ENCODE data around the gene KCNT2.
"Not testable (repeated sequence)": the region's sequence is repeated elsewhere in the genome, so short reads cannot be mapped to it uniquely, and the experiment has no call there.

The KCNT2 gene

DNA sequence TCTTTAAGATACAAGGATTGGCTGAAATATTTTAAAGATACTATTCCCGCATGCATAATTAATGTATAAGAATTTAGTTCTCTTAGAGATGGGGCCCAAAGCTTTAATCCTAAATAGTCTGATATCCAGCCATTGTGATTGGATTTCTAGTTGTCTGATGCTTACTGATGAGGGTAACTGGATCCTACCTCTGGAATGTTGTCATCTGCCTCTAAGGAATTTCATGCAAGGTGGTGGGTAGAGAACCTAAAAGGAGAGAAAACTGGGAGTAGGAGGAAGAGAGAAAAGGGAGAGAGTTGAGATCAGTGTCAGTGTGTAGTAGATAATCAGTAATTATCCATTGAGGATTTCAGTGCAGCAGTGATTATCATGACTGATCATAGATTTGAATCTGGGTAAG lies 295.5 kb downstream of the KCNT2 start:
- no peak for DNase-seq (ENCODE audit: low spot score)

DNA sequence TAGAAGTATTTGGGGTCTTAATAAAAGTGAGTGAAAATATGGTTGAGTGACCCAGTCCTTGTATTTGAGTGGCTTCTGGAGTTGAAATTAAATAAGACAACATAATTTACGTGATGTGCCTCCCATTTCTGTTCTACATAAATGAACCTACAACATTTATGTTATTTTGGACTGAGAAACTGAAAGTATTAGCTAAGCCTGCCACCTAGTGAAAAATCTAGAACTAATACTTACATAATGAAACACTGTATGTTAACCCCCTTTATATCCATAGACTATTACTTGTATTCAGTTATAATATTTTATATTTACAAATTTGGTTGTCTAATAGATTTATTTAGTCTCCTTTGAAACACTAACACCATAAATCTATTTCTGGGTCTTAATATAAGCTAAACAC lies 298.9 kb downstream of the KCNT2 start:
- peak; percentile 49 for DNase-seq (ENCODE audit: low spot score)

GRCh38 chr1:196308176-196308575 lies 300.1 kb downstream of the KCNT2 start:
- no peak for DNase-seq (ENCODE audit: low spot score)

DNA sequence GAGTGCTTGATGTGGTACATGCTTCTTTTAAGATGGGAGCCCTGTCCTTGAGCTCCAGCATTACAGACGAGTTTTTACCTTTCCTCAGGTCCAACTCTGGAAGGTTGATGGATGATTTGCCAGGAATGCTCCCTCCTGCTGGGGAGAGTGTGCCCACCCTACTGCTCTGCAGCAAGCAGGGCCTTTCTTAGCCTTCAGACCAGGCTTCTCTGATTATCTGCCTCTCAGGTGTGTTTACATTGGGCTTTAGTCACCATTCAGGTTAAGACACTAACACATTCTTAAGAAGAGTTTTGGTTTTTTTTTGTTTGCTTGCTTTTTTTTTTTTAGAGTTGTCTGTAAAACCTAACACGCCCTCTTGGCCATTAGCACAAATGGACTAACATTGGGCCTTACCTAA lies 301.8 kb downstream of the KCNT2 start:
- no peak for DNase-seq (ENCODE audit: low spot score)

GRCh38 chr1:196305216-196305615 lies 303.0 kb downstream of the KCNT2 start:
- no peak for DNase-seq (ENCODE audit: low spot score)

DNA sequence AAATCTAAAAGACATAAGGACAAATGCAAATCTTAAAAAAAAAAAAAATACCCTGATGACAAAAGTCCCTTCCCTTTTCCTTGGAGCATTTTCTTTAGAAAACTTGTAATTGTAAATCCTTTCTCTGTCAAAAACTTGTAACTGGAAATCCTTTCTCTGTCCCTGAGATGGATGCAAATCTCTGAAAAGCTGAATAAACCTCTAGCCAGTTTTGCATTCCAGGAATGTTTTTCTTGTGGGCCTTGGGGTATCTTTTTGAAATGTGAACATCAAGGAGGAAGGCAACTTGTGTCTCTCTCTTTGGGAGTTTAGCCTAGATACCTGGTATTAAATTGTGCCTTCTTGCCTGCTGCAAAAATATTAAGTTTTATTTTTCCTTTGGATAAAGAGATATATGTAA lies 305.3 kb downstream of the KCNT2 start:
- no peak for DNase-seq (ENCODE audit: low spot score)

- DNase-seq (ENCODE audit: low spot score), result no peak
Measured at GRCh38 chr1:196302420-196302819, 305.8 kb downstream of the KCNT2 start.

DNA sequence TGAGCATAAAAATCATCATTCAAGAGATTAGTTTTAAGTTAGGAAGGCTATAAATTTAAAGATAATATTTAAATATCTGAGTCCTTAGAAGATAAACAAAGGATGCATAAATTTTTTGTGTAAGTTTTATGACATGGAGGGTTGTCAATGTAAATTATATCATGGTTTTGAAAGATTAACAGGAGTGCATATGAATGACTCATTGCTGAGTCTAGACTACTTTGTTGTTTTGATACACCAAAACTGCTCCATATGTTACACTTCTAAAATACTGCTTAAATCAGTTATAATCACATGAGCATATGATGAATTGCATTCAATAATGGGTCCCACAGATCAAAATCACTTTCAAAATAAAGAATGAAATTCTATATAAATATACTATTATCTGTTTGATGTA lies 312.5 kb downstream of the KCNT2 start:
- no peak for DNase-seq (ENCODE audit: low spot score)

DNA sequence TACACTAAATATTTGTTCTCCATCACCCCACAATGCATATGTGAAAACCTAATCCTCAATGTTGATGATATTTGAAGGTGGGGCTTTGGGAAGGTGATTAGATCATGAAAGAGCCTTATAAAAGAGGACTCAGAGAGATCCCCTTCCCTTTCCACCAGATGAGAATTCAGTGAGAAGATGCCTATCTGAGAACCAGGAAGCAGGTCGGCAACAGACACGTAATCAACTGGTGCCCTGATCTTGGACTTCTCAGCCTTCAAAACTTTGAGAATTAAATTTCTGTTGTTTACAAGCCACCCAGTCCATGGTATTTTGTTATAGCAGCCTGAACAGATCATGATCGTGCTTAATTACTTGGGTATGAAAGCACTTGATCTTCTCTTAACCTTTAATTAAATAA lies 329.4 kb downstream of the KCNT2 start:
- DNase-seq (ENCODE audit: low spot score), result no peak

DNA sequence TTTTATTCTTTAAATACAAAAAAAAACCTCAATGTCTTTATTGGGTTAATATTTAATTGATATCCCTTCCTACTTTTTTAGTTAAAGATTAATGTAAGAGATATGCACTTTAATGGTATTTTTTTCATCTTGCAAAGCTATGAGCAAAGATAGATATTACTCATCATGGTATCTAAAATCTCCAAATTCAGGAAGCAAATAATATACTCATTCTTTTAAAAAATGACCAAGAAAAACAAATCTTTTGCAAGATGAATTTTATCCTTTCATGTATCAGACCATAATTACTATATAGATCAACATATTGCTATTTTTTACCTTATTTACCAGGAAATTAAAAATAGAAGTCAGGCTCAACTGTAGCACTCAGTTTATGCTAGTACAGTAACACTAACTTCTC lies 330.4 kb downstream of the KCNT2 start:
- DNase-seq (ENCODE audit: low spot score), result no peak

- DNase-seq (ENCODE audit: low spot score), result no peak
Measured at GRCh38 chr1:196271212-196271947, 336.9 kb downstream of the KCNT2 start.

- not testable (repeated sequence) for DNase-seq (ENCODE audit: low spot score)
Measured at GRCh38 chr1:196263086-196263485, 345.2 kb downstream of the KCNT2 start.

- no peak for DNase-seq (ENCODE audit: low spot score)
Measured at GRCh38 chr1:196260270-196260669, 348.0 kb downstream of the KCNT2 start.

- peak; percentile 16 for DNase-seq (ENCODE audit: low spot score)
Measured at GRCh38 chr1:196259316-196259715, 348.9 kb downstream of the KCNT2 start.

GRCh38 chr1:196255762-196256161 lies 352.5 kb downstream of the KCNT2 start:
- DNase-seq (ENCODE audit: low spot score), result no peak

DNA sequence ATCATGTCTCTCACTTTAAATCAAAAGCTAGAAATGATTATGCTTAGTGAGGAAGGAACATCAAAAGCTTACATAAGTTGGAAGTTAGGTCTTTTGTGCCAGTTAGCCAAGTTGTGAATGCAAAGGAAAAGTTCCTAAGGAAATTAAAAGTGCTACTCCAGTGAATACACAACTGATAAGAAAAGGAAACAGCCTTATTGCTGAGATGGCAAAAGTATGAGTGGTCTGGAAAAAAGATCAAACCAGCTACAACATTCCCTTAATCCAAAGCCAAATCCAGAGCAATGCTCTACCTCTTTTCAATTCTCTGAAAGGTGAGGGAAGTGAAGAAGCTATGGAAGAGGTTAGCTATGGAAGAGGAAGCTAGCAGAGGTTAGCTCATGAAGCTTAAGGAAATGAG lies 378.7 kb downstream of the KCNT2 start:
- DNase-seq (ENCODE audit: low spot score), result no peak

DNA sequence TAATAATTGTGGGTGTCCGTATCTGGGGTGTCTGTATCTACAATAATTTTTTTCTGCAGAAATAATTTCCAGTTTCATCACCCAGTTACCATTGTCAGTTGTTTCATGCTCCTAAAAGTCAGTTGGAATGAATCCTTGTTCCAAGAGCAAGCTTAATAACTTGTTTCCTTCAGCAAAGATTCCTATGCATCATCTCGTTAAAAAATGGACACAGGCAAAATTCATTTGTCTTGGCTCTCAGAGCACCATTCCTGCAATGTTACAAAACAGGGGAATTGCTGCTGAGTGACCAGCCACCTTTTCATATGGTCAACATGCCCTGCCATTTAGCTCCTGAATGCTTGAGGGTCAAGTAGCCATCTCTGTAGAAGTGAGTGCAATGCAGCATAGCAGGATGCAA lies 393.4 kb downstream of the KCNT2 start:
- DNase-seq (ENCODE audit: low spot score), result no peak

DNA sequence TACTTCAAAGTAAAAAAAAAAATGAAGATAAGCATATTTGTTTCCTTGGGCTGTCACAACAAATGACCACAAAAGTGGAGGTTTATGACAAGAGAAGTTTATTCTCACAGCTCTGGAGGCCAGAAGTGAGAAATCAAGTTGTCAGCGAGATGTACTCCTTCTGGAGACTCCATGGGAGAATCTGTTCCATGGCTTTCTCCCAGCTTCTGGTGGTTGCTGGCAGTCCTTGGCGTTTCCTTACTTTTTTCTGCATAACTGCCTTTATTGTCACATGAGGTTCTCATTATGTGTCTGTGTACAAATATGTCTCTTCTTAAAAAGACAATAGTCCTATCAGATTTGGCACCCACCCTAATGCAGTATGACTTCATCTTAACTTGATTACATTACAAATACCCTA lies 398.3 kb downstream of the KCNT2 start:
- no peak for DNase-seq (ENCODE audit: low spot score)

DNA sequence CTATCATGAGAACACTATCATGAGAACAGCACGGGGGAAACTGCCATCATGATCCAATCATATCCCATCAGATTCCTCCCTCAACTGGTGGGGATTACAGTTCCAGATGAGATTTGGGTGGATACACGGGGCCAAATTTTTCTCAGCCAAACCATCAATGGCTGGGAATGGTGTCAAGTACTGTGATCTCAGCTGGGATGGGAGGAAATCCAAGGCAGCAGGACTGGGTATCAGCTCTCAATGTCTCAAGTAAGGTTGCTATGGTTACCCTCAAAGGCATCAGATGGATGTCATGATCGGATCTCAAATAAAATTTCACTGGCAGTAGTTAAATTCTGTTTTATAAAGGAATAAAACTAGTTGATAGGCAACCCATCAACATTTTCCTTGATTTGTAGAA lies 399.0 kb downstream of the KCNT2 start:
- no peak for DNase-seq (ENCODE audit: low spot score)

- no peak for DNase-seq (ENCODE audit: low spot score)
Measured at GRCh38 chr1:196207612-196208217, 400.5 kb downstream of the KCNT2 start.

GRCh38 chr1:196205882-196206281 lies 402.4 kb downstream of the KCNT2 start:
- DNase-seq (ENCODE audit: low spot score), result no peak

DNA sequence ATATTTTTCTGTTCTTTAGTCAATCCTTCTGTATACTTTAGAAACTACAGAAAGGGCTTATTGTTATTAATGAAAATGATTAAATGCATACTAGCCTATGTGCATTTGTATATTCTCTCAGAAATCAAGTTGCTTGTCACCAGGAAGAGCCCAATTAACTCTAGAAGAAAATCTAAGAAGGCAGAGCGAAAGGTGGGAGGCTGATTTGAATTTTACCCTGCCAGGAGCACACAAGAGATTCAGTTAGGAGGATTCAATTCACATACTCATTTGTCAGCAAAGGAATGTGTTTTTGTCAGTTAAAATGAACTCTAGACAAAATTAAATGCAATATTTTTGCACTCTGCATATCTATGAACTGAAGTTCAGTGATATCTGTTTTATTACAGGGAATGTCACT lies 411.8 kb downstream of the KCNT2 start:
- no peak for DNase-seq (ENCODE audit: low spot score)

- DNase-seq (ENCODE audit: low spot score), result no peak
Measured at GRCh38 chr1:196193896-196194559, 414.2 kb downstream of the KCNT2 start.

GRCh38 chr1:196183941-196184340 lies 424.3 kb downstream of the KCNT2 start:
- no peak for DNase-seq (ENCODE audit: low spot score)
